Upper lobe of left lung (tissue), 4 donors: ENCODE results near the gene PADI4.

Source experiments
- POLR2AphosphoS5 ChIP-seq, 2 donors: sonication (generic); formaldehyde crosslinking; IDR thresholded peaks; one replicate each; pipeline ENCODE4 v1.5.1; 2017; ENCODE audit warnings: antibody characterized with exemption in 2 of 2
- TF ChIP-seq, protein P1 (sequence below), 6 experiments: fragments of 450-650 bp in 4 of 6; fragments of 200-600 bp in 2 of 6; sonication (generic) in 2 of 6; IDR thresholded peaks; one replicate each; pipeline ENCODE4 v1.5.1; 2016 to 2019; ENCODE audit warnings: antibody characterized with exemption in 6 of 6

DNA sequence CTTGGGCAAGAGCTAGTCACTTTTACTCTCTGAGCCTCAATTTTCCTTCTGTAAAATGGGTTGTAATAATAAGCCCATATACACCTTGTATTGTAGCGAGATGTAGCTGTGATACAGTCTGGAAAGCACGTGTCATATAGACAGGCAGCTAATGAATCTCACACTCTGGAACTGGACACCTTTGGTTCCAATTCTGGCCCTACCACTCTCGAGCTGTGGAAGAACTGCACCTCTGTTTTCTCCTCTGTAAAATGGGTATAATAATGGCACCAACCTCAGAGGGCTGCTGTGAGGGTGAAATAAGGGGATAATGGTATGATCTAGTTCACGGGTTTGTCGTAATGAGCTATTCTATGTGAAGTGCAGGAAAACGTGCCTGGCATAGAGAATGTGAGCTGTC lies 668 bp upstream of the PADI4 start:
- no peak for TF ChIP-seq POLR2AphosphoS5 (IDR thresholded peaks at IDR 0.05)
- TF ChIP-seq, protein P1, sequence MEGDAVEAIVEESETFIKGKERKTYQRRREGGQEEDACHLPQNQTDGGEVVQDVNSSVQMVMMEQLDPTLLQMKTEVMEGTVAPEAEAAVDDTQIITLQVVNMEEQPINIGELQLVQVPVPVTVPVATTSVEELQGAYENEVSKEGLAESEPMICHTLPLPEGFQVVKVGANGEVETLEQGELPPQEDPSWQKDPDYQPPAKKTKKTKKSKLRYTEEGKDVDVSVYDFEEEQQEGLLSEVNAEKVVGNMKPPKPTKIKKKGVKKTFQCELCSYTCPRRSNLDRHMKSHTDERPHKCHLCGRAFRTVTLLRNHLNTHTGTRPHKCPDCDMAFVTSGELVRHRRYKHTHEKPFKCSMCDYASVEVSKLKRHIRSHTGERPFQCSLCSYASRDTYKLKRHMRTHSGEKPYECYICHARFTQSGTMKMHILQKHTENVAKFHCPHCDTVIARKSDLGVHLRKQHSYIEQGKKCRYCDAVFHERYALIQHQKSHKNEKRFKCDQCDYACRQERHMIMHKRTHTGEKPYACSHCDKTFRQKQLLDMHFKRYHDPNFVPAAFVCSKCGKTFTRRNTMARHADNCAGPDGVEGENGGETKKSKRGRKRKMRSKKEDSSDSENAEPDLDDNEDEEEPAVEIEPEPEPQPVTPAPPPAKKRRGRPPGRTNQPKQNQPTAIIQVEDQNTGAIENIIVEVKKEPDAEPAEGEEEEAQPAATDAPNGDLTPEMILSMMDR (IDR thresholded peaks at IDR 0.05), result no peak
